ENCODE data around the gene TAC4.

Gene TAC4

DNA sequence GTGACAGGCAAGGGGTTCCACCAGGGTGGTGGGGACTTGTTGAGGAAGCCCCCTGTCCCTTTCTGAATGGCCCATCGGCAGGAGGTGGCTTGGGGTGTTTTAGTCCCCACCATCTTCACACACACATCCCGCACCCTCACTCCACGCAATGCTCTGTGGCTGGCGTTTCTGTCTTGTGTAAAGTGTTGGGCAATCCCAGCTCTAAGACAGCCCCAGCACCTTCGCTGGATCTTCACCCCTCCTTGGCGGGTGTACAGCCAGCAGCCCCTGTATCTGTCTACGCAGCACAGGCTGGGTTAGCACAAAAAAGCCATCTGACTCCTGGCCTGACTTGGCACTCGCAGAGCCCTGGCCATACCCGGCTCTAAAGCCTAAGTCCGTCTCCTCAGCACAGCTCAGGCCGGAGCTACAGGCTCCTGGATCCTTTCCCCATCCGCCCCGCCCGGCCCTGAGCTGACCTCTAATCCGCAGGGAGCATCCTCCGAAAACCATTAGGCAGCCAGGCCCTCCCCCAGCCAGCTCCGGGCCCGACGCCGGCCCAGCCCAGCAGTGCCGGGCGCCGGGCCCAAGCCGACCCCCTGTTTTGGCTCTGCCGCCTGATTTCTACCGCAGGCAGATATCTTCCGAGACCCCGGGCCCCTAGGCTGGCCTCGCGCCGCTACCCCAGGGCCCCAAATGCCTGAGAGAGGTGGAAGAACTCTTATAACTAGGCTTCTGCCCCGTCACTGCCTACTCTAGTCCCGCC, 42.4 kb upstream of the TAC4 start:
- no peaks in the 10 kb centered on the region for H3K79me1 ChIP-seq (ENCODE audit: low read depth, low read length)
- no peak overlapping the region for H4K91ac ChIP-seq (ENCODE audit: low read depth, low read length, poor library complexity)
- no CpG with 5 or more reads among the region's 33 CpGs for WGBS, 2 donors (ENCODE audit: extremely low coverage in 2 of 2, insufficient read length in 2 of 2, insufficient replicate concordance in 1 of 2)
- no peak overlapping the region for H2BK120ac ChIP-seq (ENCODE audit: low read depth, low read length)
- no peak overlapping the region for H2BK5ac ChIP-seq (ENCODE audit: low read length)
- H3K4ac ChIP-seq (ENCODE audit: low read length), result no peak overlapping the region
- H3K27ac ChIP-seq (replicated peaks; ENCODE audit: low read length), result no peak overlapping the region
- H4K8ac ChIP-seq (ENCODE audit: low read depth, low read length), result no peak overlapping the region
- peak overlapping the region; percentile 16 for H3K9ac ChIP-seq (ENCODE audit: low read depth, low read length, poor library complexity)
- peaks cover 3 to 88% (median 33%) of the 10 kb centered on the region in 3 experiments for H3K27me3 ChIP-seq (ENCODE audit: control insufficient read depth in 3 of 3, insufficient read depth in 3 of 3, low read depth in 1 of 3, low read length in 3 of 3)
- no peak overlapping the region for H3K14ac ChIP-seq (ENCODE audit: low read length)
- no peak for DNase-seq (ENCODE audit: low spot score)
- no peak overlapping the region for H2AFZ ChIP-seq (ENCODE audit: low read length)
- H2BK15ac ChIP-seq (ENCODE audit: low read length), result no peak overlapping the region
- peak overlapping the region; percentile 24 for H3K4me2 ChIP-seq (ENCODE audit: insufficient read depth, low read length, poor library complexity, severe bottlenecking)
- H2BK12ac ChIP-seq (ENCODE audit: low read length), result no peak overlapping the region
- H3K18ac ChIP-seq (ENCODE audit: low read length), result peak overlapping the region; percentile 90
- H3K36me3 ChIP-seq (replicated peaks in 1 of 2; ENCODE audit: control insufficient read depth in 2 of 2, insufficient read depth in 2 of 2, low read length in 2 of 2), result no peaks in the 10 kb centered on the region
- peak overlapping the region; percentile 24 for H2AK5ac ChIP-seq (ENCODE audit: low read depth, low read length)
- peaks cover 0 to 9% of the 10 kb centered on the region in 2 donors for H3K4me1 ChIP-seq (ENCODE audit: control insufficient read depth in 2 of 2, insufficient read depth in 1 of 2, low read depth in 1 of 2, low read length in 2 of 2)
- H3K4me3 ChIP-seq (ENCODE audit: low read length in 2 of 2), result no peak overlapping the region
- H3K9me3 ChIP-seq (replicated peaks in 1 of 2; ENCODE audit: control insufficient read depth in 2 of 2, insufficient read depth in 1 of 2, low read depth in 1 of 2, low read length in 2 of 2), result no peaks in the 10 kb centered on the region
- no peak overlapping the region for H3K23ac ChIP-seq (ENCODE audit: low read depth, low read length, poor library complexity)

- H2AK5ac ChIP-seq (ENCODE audit: low read depth, low read length), result peak overlapping the region; percentile 6
Measured at GRCh38 chr17:49889500-49889899, 41.6 kb upstream of the TAC4 start.

DNA sequence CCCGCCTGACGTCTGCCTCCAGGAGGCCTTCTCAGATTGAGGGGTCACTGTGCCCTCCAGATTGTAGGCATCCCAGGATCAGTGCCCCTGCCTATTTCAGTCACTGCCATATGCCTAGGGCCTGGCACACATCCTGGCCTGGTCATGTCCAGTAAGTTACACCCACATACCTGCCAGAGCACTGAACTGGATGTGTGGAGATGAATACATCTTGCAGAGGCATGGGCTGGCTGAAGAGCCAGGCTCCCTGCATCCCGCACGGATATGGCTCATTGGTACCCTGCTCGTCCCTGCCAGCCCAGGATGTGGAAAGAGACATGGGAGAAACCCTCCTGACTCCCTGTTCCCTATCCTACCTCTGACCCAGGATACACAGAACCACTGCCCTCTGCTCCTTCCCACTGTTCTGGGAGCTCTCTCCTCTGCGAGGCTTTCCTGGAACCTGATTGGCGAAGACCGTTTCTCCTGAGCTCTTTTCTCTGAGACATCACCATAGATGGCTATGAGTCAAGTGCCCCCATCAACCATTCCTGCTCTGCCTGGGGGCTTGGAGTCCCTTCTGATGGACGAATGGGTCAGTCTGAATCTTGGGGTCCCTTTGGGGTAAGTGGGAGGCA, 40.0 kb upstream of the TAC4 start:
- Histone ChIP-seq H2AK5ac (ENCODE audit: low read depth, low read length) (peak overlapping the region; percentile 47), H3K18ac (ENCODE audit: low read length) (no peak overlapping the region)
- WGBS, 2 donors (ENCODE audit: extremely low coverage in 2 of 2, insufficient read length in 2 of 2, insufficient replicate concordance in 1 of 2), result no CpG with 5 or more reads among the region's 9 CpGs

More at GRCh38 chr17:49889500-49889899, 41.6 kb upstream of the TAC4 start:
- Histone ChIP-seq H3K9ac (ENCODE audit: low read depth, low read length, poor library complexity) (no peak overlapping the region), H3K36me3 (replicated peaks in 1 of 2; ENCODE audit: control insufficient read depth in 2 of 2, insufficient read depth in 2 of 2, low read length in 2 of 2) (no peaks in the 10 kb centered on the region), H3K23ac (ENCODE audit: low read depth, low read length, poor library complexity) (no peak overlapping the region), H3K9me3 (replicated peaks in 1 of 2; ENCODE audit: control insufficient read depth in 2 of 2, insufficient read depth in 1 of 2, low read depth in 1 of 2, low read length in 2 of 2) (no peaks in the 10 kb centered on the region), H3K79me1 (ENCODE audit: low read depth, low read length) (no peaks in the 10 kb centered on the region), H3K27me3 (ENCODE audit: control insufficient read depth in 3 of 3, insufficient read depth in 3 of 3, low read depth in 1 of 3, low read length in 3 of 3) (peaks cover 3 to 83% (median 33%) of the 10 kb centered on the region in 3 experiments), H3K4me2 (ENCODE audit: insufficient read depth, low read length, poor library complexity, severe bottlenecking) (no peak overlapping the region), H3K14ac (ENCODE audit: low read length) (no peak overlapping the region), H3K27ac (replicated peaks; ENCODE audit: low read length) (no peak overlapping the region), H3K18ac (ENCODE audit: low read length) (peak overlapping the region; percentile 7), H2BK5ac (ENCODE audit: low read length) (no peak overlapping the region), H3K4ac (ENCODE audit: low read length) (no peak overlapping the region), H2BK12ac (ENCODE audit: low read length) (no peak overlapping the region), H4K8ac (ENCODE audit: low read depth, low read length) (no peak overlapping the region), H2AFZ (ENCODE audit: low read length) (no peak overlapping the region), H3K4me3 (ENCODE audit: low read length in 2 of 2) (no peak overlapping the region), H2BK120ac (ENCODE audit: low read depth, low read length) (no peak overlapping the region), H4K91ac (ENCODE audit: low read depth, low read length, poor library complexity) (no peak overlapping the region), H2BK15ac (ENCODE audit: low read length) (no peak overlapping the region), H3K4me1 (ENCODE audit: control insufficient read depth in 2 of 2, insufficient read depth in 1 of 2, low read depth in 1 of 2, low read length in 2 of 2) (peaks cover 0 to 8% of the 10 kb centered on the region in 2 donors)
- no CpG with 5 or more reads among the region's 12 CpGs for WGBS, 2 donors (ENCODE audit: extremely low coverage in 2 of 2, insufficient read length in 2 of 2, insufficient replicate concordance in 1 of 2)
- DNase-seq (ENCODE audit: low spot score), result no peak

GRCh38 chr17:49887086-49887743, 39.3 kb upstream of the TAC4 start:
- no peak overlapping the region for H2BK120ac ChIP-seq (ENCODE audit: low read depth, low read length)
- H3K23ac ChIP-seq (ENCODE audit: low read depth, low read length, poor library complexity), result peak overlapping the region; percentile 60
- peak overlapping the region; percentile 9 for H3K9ac ChIP-seq (ENCODE audit: low read depth, low read length, poor library complexity)
- H3K36me3 ChIP-seq (replicated peaks in 1 of 2; ENCODE audit: control insufficient read depth in 2 of 2, insufficient read depth in 2 of 2, low read length in 2 of 2), result no peaks in the 10 kb centered on the region
- peak overlapping the region; percentile 47 for H2AK5ac ChIP-seq (ENCODE audit: low read depth, low read length)
- H3K27me3 ChIP-seq (ENCODE audit: control insufficient read depth in 3 of 3, insufficient read depth in 3 of 3, low read depth in 1 of 3, low read length in 3 of 3), result peaks cover 3 to 84% (median 22%) of the 10 kb centered on the region in 3 experiments
- H2AFZ ChIP-seq (ENCODE audit: low read length), result no peak overlapping the region
- no peaks in the 10 kb centered on the region for H3K9me3 ChIP-seq (replicated peaks in 1 of 2; ENCODE audit: control insufficient read depth in 2 of 2, insufficient read depth in 1 of 2, low read depth in 1 of 2, low read length in 2 of 2)
- DNase-seq (ENCODE audit: low spot score), result no peak
- peak overlapping the region; percentile 24 for H4K8ac ChIP-seq (ENCODE audit: low read depth, low read length)
- H3K4ac ChIP-seq (ENCODE audit: low read length), result no peak overlapping the region
- no peak overlapping the region for H4K91ac ChIP-seq (ENCODE audit: low read depth, low read length, poor library complexity)
- H3K79me1 ChIP-seq (ENCODE audit: low read depth, low read length), result no peaks in the 10 kb centered on the region
- peak overlapping the region in 1 of 2 donors; percentile 36 for H3K4me3 ChIP-seq (ENCODE audit: low read length in 2 of 2)
- WGBS, 2 donors (ENCODE audit: extremely low coverage in 2 of 2, insufficient read length in 2 of 2, insufficient replicate concordance in 1 of 2), result no CpG with 5 or more reads among the region's 7 CpGs
- H3K4me2 ChIP-seq (ENCODE audit: insufficient read depth, low read length, poor library complexity, severe bottlenecking), result no peak overlapping the region
- H3K18ac ChIP-seq (ENCODE audit: low read length), result peak overlapping the region; percentile 44
- H3K27ac ChIP-seq (replicated peaks; ENCODE audit: low read length), result no peak overlapping the region
- H2BK12ac ChIP-seq (ENCODE audit: low read length), result no peak overlapping the region
- H2BK5ac ChIP-seq (ENCODE audit: low read length), result peak overlapping the region; percentile 55
- peaks cover 0 to 8% of the 10 kb centered on the region in 2 donors for H3K4me1 ChIP-seq (ENCODE audit: control insufficient read depth in 2 of 2, insufficient read depth in 1 of 2, low read depth in 1 of 2, low read length in 2 of 2)
- H3K14ac ChIP-seq (ENCODE audit: low read length), result peak overlapping the region; percentile 17
- no peak overlapping the region for H2BK15ac ChIP-seq (ENCODE audit: low read length)

More for the DNA sequence above, 40.0 kb upstream of the TAC4 start:
- peak overlapping the region; percentile 9 for H3K9ac ChIP-seq (ENCODE audit: low read depth, low read length, poor library complexity)
- H4K8ac ChIP-seq (ENCODE audit: low read depth, low read length), result no peak overlapping the region
- no peak overlapping the region for H3K27ac ChIP-seq (replicated peaks; ENCODE audit: low read length)
- H2BK120ac ChIP-seq (ENCODE audit: low read depth, low read length), result no peak overlapping the region
- H3K9me3 ChIP-seq (replicated peaks in 1 of 2; ENCODE audit: control insufficient read depth in 2 of 2, insufficient read depth in 1 of 2, low read depth in 1 of 2, low read length in 2 of 2), result no peaks in the 10 kb centered on the region
- no peaks in the 10 kb centered on the region for H3K36me3 ChIP-seq (replicated peaks in 1 of 2; ENCODE audit: control insufficient read depth in 2 of 2, insufficient read depth in 2 of 2, low read length in 2 of 2)
- H3K4me3 ChIP-seq (ENCODE audit: low read length in 2 of 2), result no peak overlapping the region
- H3K27me3 ChIP-seq (ENCODE audit: control insufficient read depth in 3 of 3, insufficient read depth in 3 of 3, low read depth in 1 of 3, low read length in 3 of 3), result peaks cover 3 to 84% (median 27%) of the 10 kb centered on the region in 3 experiments
- H3K79me1 ChIP-seq (ENCODE audit: low read depth, low read length), result no peaks in the 10 kb centered on the region
- H3K4ac ChIP-seq (ENCODE audit: low read length), result no peak overlapping the region
- no peak overlapping the region for H4K91ac ChIP-seq (ENCODE audit: low read depth, low read length, poor library complexity)
- H2BK5ac ChIP-seq (ENCODE audit: low read length), result no peak overlapping the region
- no peak overlapping the region for H2AFZ ChIP-seq (ENCODE audit: low read length)
- H3K4me1 ChIP-seq (ENCODE audit: control insufficient read depth in 2 of 2, insufficient read depth in 1 of 2, low read depth in 1 of 2, low read length in 2 of 2), result peaks cover 0 to 8% of the 10 kb centered on the region in 2 donors
- H2BK12ac ChIP-seq (ENCODE audit: low read length), result no peak overlapping the region
- H3K4me2 ChIP-seq (ENCODE audit: insufficient read depth, low read length, poor library complexity, severe bottlenecking), result no peak overlapping the region
- H3K14ac ChIP-seq (ENCODE audit: low read length), result no peak overlapping the region
- H3K23ac ChIP-seq (ENCODE audit: low read depth, low read length, poor library complexity), result peak overlapping the region; percentile 60
- no peak for DNase-seq (ENCODE audit: low spot score)
- no peak overlapping the region for H2BK15ac ChIP-seq (ENCODE audit: low read length)
